OCI-LY3 (cell line): ENCODE data around the gene ACSS1.
A peak's percentile ranks its signal among the peaks of the same experiment; 100 is the strongest.
"Not testable (repeated sequence)": the region's sequence is repeated elsewhere in the genome, so short reads cannot be mapped to it uniquely, and the experiment has no call there.

Source experiments
- H2AFZ ChIP-seq: fragments of 200-600, 300-600 bp; shearing (Covaris generic); 2 replicates; pipeline ENCODE4 v1.6.0; 2014; ENCODE audit warnings: antibody characterized with exemption, low read depth, low read length
- H3K27ac ChIP-seq: fragments of 200-600, 300-600 bp; sonication (generic); 2 replicates; pipeline ENCODE4 v1.5.1; 2014; ENCODE audit warnings: mild to moderate bottlenecking, low read length, moderate library complexity, mixed read lengths
- H3K27me3 ChIP-seq: fragments of 200-600, 300-600 bp; sonication (generic); 2 replicates; pipeline ENCODE4 v1.6.1; 2014; ENCODE audit warnings: low read depth, low read length, mixed read lengths
- H3K36me3 ChIP-seq: fragments of 200-600, 300-600 bp; sonication (generic); replicated peaks from 2 replicates; pipeline ENCODE3; 2014; ENCODE audit warnings: low read depth, low read length, mixed read lengths
- H3K4me1 ChIP-seq: fragments of 300-600, 200-600 bp; sonication (generic); 2 replicates; pipeline ENCODE4 v1.6.1; 2014; ENCODE audit warnings: low read length, mixed read lengths
- H3K4me2 ChIP-seq: fragments of 200-600, 300-600 bp; sonication (generic); 2 replicates; pipeline ENCODE4 v1.6.1; 2014; ENCODE audit warnings: low read length, mixed read lengths
- H3K4me3 ChIP-seq: fragments of 300-600, 200-600 bp; sonication (generic); 2 replicates; pipeline ENCODE4 v1.5.1; 2014; ENCODE audit warnings: antibody characterized with exemption, mild to moderate bottlenecking, low read length, moderate library complexity
- H3K79me2 ChIP-seq: fragments of 300-600, 200-600 bp; shearing (Covaris generic); 2 replicates; pipeline ENCODE4 v1.6.1; 2014; ENCODE audit warnings: mild to moderate bottlenecking, low read length, mixed read lengths
- H3K9ac ChIP-seq: fragments of 300-600, 200-600 bp; shearing (Covaris generic); 2 replicates; pipeline ENCODE4 v1.6.0; 2014; ENCODE audit warnings: mild to moderate bottlenecking, low read length, moderate library complexity
- H3K9me3 ChIP-seq: fragments of 200-600, 300-600 bp; shearing (Covaris generic); 2 replicates; pipeline ENCODE4 v1.6.1; 2014; ENCODE audit warnings: low read length, mixed read lengths; ENCODE audit not compliant: insufficient read depth
- H4K20me1 ChIP-seq: fragments of 200-600, 300-600 bp; sonication (generic); 2 replicates; pipeline ENCODE4 v1.6.1; 2016; ENCODE audit warnings: low read length, mixed read lengths; ENCODE audit not compliant: insufficient read depth
- CTCF ChIP-seq: fragments of 200-600, 300-600 bp; sonication (generic); IDR thresholded peaks from 2 replicates; pipeline ENCODE4 v1.5.1; 2014; ENCODE audit warnings: antibody characterized with exemption, low read length, low read depth
- EZH2phosphoT487 ChIP-seq: fragments of 200-600 bp; shearing (Covaris generic); IDR thresholded peaks from 2 replicates; pipeline ENCODE4 v1.6.1; 2018; ENCODE audit warnings: antibody characterized with exemption, mixed run types, low read depth

The ACSS1 gene

GRCh38 chr20:25003002-25003401, 54.9 kb downstream of the ACSS1 start:
- Histone ChIP-seq H3K4me2 (no peak overlapping the region), H3K4me1 (peaks cover 13% of the 10 kb centered on the region), H3K27ac (no peak overlapping the region), H3K4me3 (no peak overlapping the region), H3K36me3 (no peaks in the 10 kb centered on the region), H3K27me3 (peaks cover 2% of the 10 kb centered on the region), H3K9me3 (no peaks in the 10 kb centered on the region; the same call in 1 of the 2 replicates), H3K9ac (no peak overlapping the region), H4K20me1 (no peaks in the 10 kb centered on the region), H3K79me2 (no peaks in the 10 kb centered on the region), H2AFZ (no peak overlapping the region)
- no peak for TF ChIP-seq EZH2phosphoT487
- TF ChIP-seq CTCF = no peak

GRCh38 chr20:25001323-25001722, 56.6 kb downstream of the ACSS1 start:
- not testable (repeated sequence) for H3K9me3 ChIP-seq, H3K27ac ChIP-seq, H3K4me2 ChIP-seq, H3K4me3 ChIP-seq, H3K79me2 ChIP-seq, H3K9ac ChIP-seq, H3K36me3 ChIP-seq, H4K20me1 ChIP-seq, H2AFZ ChIP-seq
- H3K4me1 ChIP-seq = peaks cover 13% of the 10 kb centered on the region
- peaks cover 16% of the 10 kb centered on the region for H3K27me3 ChIP-seq

- H2AFZ ChIP-seq = no peak overlapping the region
- H3K27ac ChIP-seq = no peak overlapping the region
- H3K4me2 ChIP-seq = no peak overlapping the region
- H3K9me3 ChIP-seq = no peaks in the 10 kb centered on the region; the same call in 1 of the 2 replicates
- TF ChIP-seq CTCF = no peak
- no peak for TF ChIP-seq EZH2phosphoT487
- H3K9ac ChIP-seq = no peak overlapping the region
- H3K4me3 ChIP-seq = no peak overlapping the region
- no peaks in the 10 kb centered on the region for H3K79me2 ChIP-seq
- no peaks in the 10 kb centered on the region for H4K20me1 ChIP-seq
- H3K4me1 ChIP-seq = peaks cover 13% of the 10 kb centered on the region
- no peaks in the 10 kb centered on the region for H3K36me3 ChIP-seq
- peaks cover 17% of the 10 kb centered on the region for H3K27me3 ChIP-seq
These were observed 57.6 kb downstream of the ACSS1 start for GRCh38 chr20:25000268-25000801.

GRCh38 chr20:24999568-24999967, 58.4 kb downstream of the ACSS1 start:
- no peak overlapping the region for H2AFZ ChIP-seq
- no peak overlapping the region for H3K27ac ChIP-seq
- no peaks in the 10 kb centered on the region; the same call in 1 of the 2 replicates for H3K9me3 ChIP-seq
- H3K36me3 ChIP-seq = no peaks in the 10 kb centered on the region
- peak overlapping the region; percentile 84; the same call in 1 of the 2 replicates for H3K4me2 ChIP-seq
- peaks cover 17% of the 10 kb centered on the region for H3K27me3 ChIP-seq
- H4K20me1 ChIP-seq = no peaks in the 10 kb centered on the region
- H3K4me1 ChIP-seq = peaks cover 20% of the 10 kb centered on the region
- H3K9ac ChIP-seq = no peak overlapping the region
- TF ChIP-seq EZH2phosphoT487 (no peak), CTCF (no peak)
- no peaks in the 10 kb centered on the region for H3K79me2 ChIP-seq
- no peak overlapping the region for H3K4me3 ChIP-seq
